SK-N-SH (cell line): ENCODE data around the gene SPO11. TPM values are rescaled to one million over a fixed set of nuclear protein-coding genes. Genes with fewer than 3 reads are reported as not detected.

ENCODE experiments used
- CTCF ChIA-PET: fragments of 300-600, 350-600 bp; formaldehyde crosslinking; extraction: SDS; loops from one replicate; lab custom pipeline; 2021; lab: Yijun Ruan, JAX
- POLR2A ChIA-PET: fragments of 350-600 bp; sonication (Branson Sonifier 250); formaldehyde crosslinking; extraction: SDS; loops from one replicate; lab custom pipeline; 2020; ENCODE audit warnings: antibody characterized with exemption, inconsistent platforms; lab: Yijun Ruan, JAX
- DNase-seq: peaks from one replicate; pipeline ENCODE4 v3.0.0; 2012
- H2AFZ ChIP-seq: fragments of 200-600 bp; sonication (generic); 2 replicates; pipeline ENCODE4 v1.8.1; 2016; ENCODE audit warnings: antibody characterized with exemption, mild to moderate bottlenecking, low read depth
- H3F3A ChIP-seq: fragments of 200-600 bp; sonication (generic); replicated peaks from 2 replicates; pipeline ENCODE3; 2016; ENCODE audit warnings: antibody characterized with exemption, mild to moderate bottlenecking; ENCODE audit not compliant: insufficient read depth
- H3K27ac ChIP-seq, 2 experiments: fragments of 200-500 bp in 1 of 2; fragments of 200-600 bp in 1 of 2; sonication (Bioruptor generic) in 1 of 2; sonication (generic), shearing (Covaris generic) in 1 of 2; 2 replicates each; pipeline versions ENCODE4 v1.5.1 to v1.6.1; 2014 to 2016; ENCODE audit warnings: low read depth in 2 of 2, inconsistent platforms in 1 of 2, low read length in 1 of 2, mild to moderate bottlenecking in 1 of 2, mixed read lengths in 1 of 2
- H3K27me3 ChIP-seq: fragments of 200-600 bp; sonication (generic), shearing (Covaris generic); 2 replicates; pipeline ENCODE4 v1.6.1; 2016; ENCODE audit warnings: mixed run types; ENCODE audit not compliant: insufficient read depth
- H3K36me3 ChIP-seq, 2 experiments: fragments of 200-500 bp in 1 of 2; fragments of 200-600 bp in 1 of 2; sonication (Bioruptor generic) in 1 of 2; sonication (generic) in 1 of 2; replicated peaks in 1 of 2; 2 replicates each; pipeline versions ENCODE3 to v1.5.1; 2014 to 2016; ENCODE audit warnings: low read length in 1 of 2, mild to moderate bottlenecking in 1 of 2; ENCODE audit not compliant: insufficient read depth in 2 of 2, control insufficient read depth in 1 of 2
- H3K4me1 ChIP-seq, 2 experiments: fragments of 200-500 bp in 1 of 2; fragments of 200-600 bp in 1 of 2; sonication (Bioruptor generic) in 1 of 2; sonication (generic), shearing (Covaris generic) in 1 of 2; 2 replicates each; pipeline versions ENCODE4 v1.5.1 to v1.6.1; 2014 to 2016; ENCODE audit warnings: low read depth in 1 of 2, low read length in 1 of 2, mixed run types in 1 of 2; ENCODE audit not compliant: insufficient read depth in 2 of 2, control insufficient read depth in 1 of 2
- H3K4me2 ChIP-seq: fragments of 200-600 bp; sonication (generic), shearing (Covaris generic); 2 replicates; pipeline ENCODE4 v1.6.1; 2017; ENCODE audit warnings: mixed run types
- H3K4me3 ChIP-seq, 2 experiments: fragments of 200-500 bp in 1 of 2; fragments of 200-600 bp in 1 of 2; sonication (Bioruptor generic) in 1 of 2; sonication (generic), shearing (Covaris generic) in 1 of 2; 2 replicates each; pipeline versions ENCODE4 v1.5.1 to v1.8.1; 2014 to 2016; ENCODE audit warnings: low read depth in 2 of 2, inconsistent platforms in 1 of 2, low read length in 1 of 2, mild to moderate bottlenecking in 1 of 2, mixed read lengths in 1 of 2, moderate library complexity in 1 of 2
- H3K79me2 ChIP-seq: fragments of 200-600 bp; sonication (generic); 2 replicates; pipeline ENCODE4 v1.8.1; 2017; ENCODE audit warnings: mild to moderate bottlenecking; ENCODE audit not compliant: insufficient read depth
- H3K9ac ChIP-seq: fragments of 200-600 bp; sonication (generic); 2 replicates; pipeline ENCODE4 v1.6.1; 2017; ENCODE audit warnings: mixed run types
- H3K9me2 ChIP-seq: fragments of 200-600 bp; sonication (generic); 2 replicates; pipeline ENCODE4 v1.6.1; 2017; ENCODE audit warnings: mixed run types
- H3K9me3 ChIP-seq: fragments of 200-600 bp; sonication (generic); 2 replicates; pipeline ENCODE4 v1.6.1; 2017; ENCODE audit warnings: mixed run types, mild to moderate bottlenecking, moderate library complexity
- H4K20me1 ChIP-seq: fragments of 200-600 bp; sonication (generic); 2 replicates; pipeline ENCODE4 v1.6.1; 2017; ENCODE audit warnings: mild to moderate bottlenecking, mixed run types; ENCODE audit not compliant: insufficient read depth
- FOSL2 ChIP-seq: IDR thresholded peaks from 2 replicates; pipeline ENCODE4 v1.4.0; 2012; ENCODE audit warnings: low read depth, mild to moderate bottlenecking, moderate library complexity, borderline replicate concordance
- FOXJ3 ChIP-seq: sonication (generic); formaldehyde crosslinking; IDR thresholded peaks from 2 replicates; pipeline ENCODE4 v1.5.1; 2020; ENCODE audit warnings: mild to moderate bottlenecking, missing genetic modification reagents
- FOXM1 ChIP-seq: IDR thresholded peaks from 2 replicates; pipeline ENCODE4 v1.4.0; 2012; ENCODE audit warnings: low read depth, mild to moderate bottlenecking
- PBX3 ChIP-seq: IDR thresholded peaks from 2 replicates; pipeline ENCODE4; 2012
- RAD21 ChIP-seq: IDR thresholded peaks from 2 replicates; pipeline ENCODE4 v1.6.1; 2012; ENCODE audit warnings: mild to moderate bottlenecking, low read length
- RFX5 ChIP-seq: IDR thresholded peaks from 2 replicates; pipeline ENCODE4 v1.6.1; 2012; ENCODE audit warnings: mild to moderate bottlenecking, improper control_type of control experiment, low read length
- SMC3 ChIP-seq: IDR thresholded peaks from 2 replicates; pipeline ENCODE4 v1.6.1; 2012; ENCODE audit warnings: low read depth, low read length, improper control_type of control experiment
- TAF1 ChIP-seq: IDR thresholded peaks from 2 replicates; pipeline ENCODE4 v1.6.1; 2012; ENCODE audit warnings: low read depth, mild to moderate bottlenecking, low read length, moderate library complexity, borderline replicate concordance
- WGBS: methylation state at CpG from one replicate; pipeline ENCODE4 v1.1.6; 2017; ENCODE audit warnings: low lambda C conversion rate; 5-methylcytosine and 5-hydroxymethylcytosine counted together
- polyA plus RNA-seq, 3 experiments: library from polyadenylated mRNA; depleted of rRNA; stranded (reverse); fragments of >200 nt; gene quantifications; 2 replicates each; pipeline ENCODE4 v1.2.3, GENCODE V29; 2012
- small RNA-seq, 7 experiments: library from RNA; depleted of rRNA; stranded (forward); fragments of <200 nt; gene quantifications; one replicate each; pipeline ENCODE3, GENCODE V24; 2012
- TF ChIP-seq, protein P1 (sequence below): fragments of 150-350 bp; IDR thresholded peaks from 2 replicates; pipeline ENCODE4 v1.6.1; 2017; ENCODE audit warnings: antibody characterized with exemption, low read length, low read depth, borderline replicate concordance

Gene SPO11
- polyA plus RNA-seq, 1 of the 3 experiments (the other 2 are of a cell fraction), result not detected

- Histone ChIP-seq H3K79me2 (peaks cover 14% of the 10 kb centered on the region), H3K9me2 (no peaks in the 10 kb centered on the region), H2AFZ (no peak overlapping the region), H3K4me3 (peak overlapping the region; percentile 64 to 86; a peak in 3 of 4 replicates), H3K4me1 (peaks cover 0 to 21% of the 10 kb centered on the region in 2 experiments; a peak in 1 of 4 replicates), H3K9ac (peak overlapping the region; percentile 54; the same call in 1 of the 2 replicates), H3K27me3 (no peaks in the 10 kb centered on the region), H3K9me3 (no peaks in the 10 kb centered on the region), H3K27ac (no peak overlapping the region), H3F3A (no peaks in the 10 kb centered on the region), H4K20me1 (no peaks in the 10 kb centered on the region), H3K4me2 (peak overlapping the region; percentile 93), H3K36me3 (peaks cover 0 to 24% of the 10 kb centered on the region in 2 experiments)
- ChIA-PET CTCF (interaction anchor here (0.8 to 2.9 kb wide), 6 partner anchors 11 to 1447 kb away, joined by 3 to 14 read pairs (median 4); no protein-coding TSS in a partner anchor), POLR2A (interaction anchor here (1.1 to 1.4 kb wide), 2 partner anchors 13 to 48 kb away, joined by 3 read pairs; no protein-coding TSS in a partner anchor)
- WGBS, result 82% methylated on average over 12 of the region's 33 CpGs
- no peak for DNase-seq
- TF ChIP-seq FOXJ3 (CRISPR knock-in tag) (no peak), TAF1 (no peak), PBX3 (no peak), RAD21 (no peak), SMC3 (no peak), RFX5 (no peak), FOXM1 (no peak), FOSL2 (no peak)
- TF ChIP-seq, protein P1, sequence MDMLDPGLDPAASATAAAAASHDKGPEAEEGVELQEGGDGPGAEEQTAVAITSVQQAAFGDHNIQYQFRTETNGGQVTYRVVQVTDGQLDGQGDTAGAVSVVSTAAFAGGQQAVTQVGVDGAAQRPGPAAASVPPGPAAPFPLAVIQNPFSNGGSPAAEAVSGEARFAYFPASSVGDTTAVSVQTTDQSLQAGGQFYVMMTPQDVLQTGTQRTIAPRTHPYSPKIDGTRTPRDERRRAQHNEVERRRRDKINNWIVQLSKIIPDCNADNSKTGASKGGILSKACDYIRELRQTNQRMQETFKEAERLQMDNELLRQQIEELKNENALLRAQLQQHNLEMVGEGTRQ, result no peak
Observed at GRCh38 chr20:57392512-57393271, 63.1 kb downstream of the SPO11 start.

Small RNAs within 50 kb of the gene (small RNA-seq; reads per million reads assigned to genes)
- 0 reads per million in 7 experiments for gene MIR4325
- gene RF00019, result 0 reads per million in 7 experiments
- gene RPL39P39, result 0 reads per million in 7 experiments

Other genes starting within 250 kb of the SPO11 start
- gene BMP7, start 63.2 kb upstream of the SPO11 start, polyA plus RNA-seq (2012; rRNA removed), result 0.10 TPM in 1 of 2 replicates, not detected in the other
- 57.5 and 82.4 TPM in 2 replicates for gene RAE1, start 21.5 kb downstream of the SPO11 start, polyA plus RNA-seq (2012; rRNA removed)
- 8.8 and 11.5 TPM in 2 replicates for gene RBM38, start 61.6 kb downstream of the SPO11 start, polyA plus RNA-seq (2012; rRNA removed)
- not detected in 2 replicates for gene CTCFL, start 195.3 kb downstream of the SPO11 start, polyA plus RNA-seq (2012; rRNA removed)
- gene PCK1, start 231.3 kb downstream of the SPO11 start, polyA plus RNA-seq (2012; rRNA removed), result not detected in 2 replicates